ENCODE measurements around the gene GCDH. TPM values are rescaled to one million over a fixed set of nuclear protein-coding genes. Genes with fewer than 3 reads are reported as not detected.

The GCDH gene
- total and polyA plus RNA-seq, 2 donors (not counting 1 experiment from before 2014, with no cell fraction given): 10.3 to 18.0 TPM

GRCh38 chr19:12938779-12939601, 48.0 kb downstream of the GCDH start:
- no peak for TF ChIP-seq EZH2 (IDR thresholded peaks at IDR 0.05; ENCODE audit: low read length, missing control alignments)
- TF ChIP-seq CTCF (conservative IDR thresholded peaks at IDR 0.05 in 1 of 2, IDR thresholded peaks at IDR 0.05 in 1 of 2; ENCODE audit: low read depth in 1 of 2, low read length in 2 of 2): peak in 1 of 2 donors; percentile 24
- Histone ChIP-seq H3K27me3 (ENCODE audit: control insufficient read depth, insufficient read depth, low read length) (no peaks in the 10 kb centered on the region), H3K9ac (ENCODE audit: insufficient read depth, low read length) (peak overlapping the region; percentile 99), H3K4me1 (ENCODE audit: control insufficient read depth, extremely low read depth, insufficient read depth, low read length) (peaks cover 22% of the 10 kb centered on the region), H3K4me3 (replicated peaks in 1 of 4; ENCODE audit: control extremely low read depth in 1 of 4, insufficient read depth in 1 of 4, low read depth in 3 of 4, low read length in 4 of 4) (peak overlapping the region; percentile 94 to 99 (median 98)), H3K4me2 (ENCODE audit: extremely low read depth, insufficient read depth, low read length) (peak overlapping the region; percentile 89), H3K27ac (ENCODE audit: insufficient read depth, low read length) (peak overlapping the region; percentile 95), H4K20me1 (ENCODE audit: control insufficient read depth, extremely low read depth, insufficient read depth, low read length) (peaks cover 2% of the 10 kb centered on the region), H2AFZ (ENCODE audit: low read length) (no peak overlapping the region), H3K79me2 (ENCODE audit: control insufficient read depth, insufficient read depth, low read length) (peaks cover 46% of the 10 kb centered on the region), H3K36me3 (ENCODE audit: control insufficient read depth, insufficient read depth, low read length) (peaks cover 28% of the 10 kb centered on the region), H3K9me3 (ENCODE audit: control insufficient read depth, insufficient read depth, low read depth, low read length) (no peaks in the 10 kb centered on the region)
- DNase-seq (ENCODE audit: low read depth in 2 of 2): peak; percentile 43 to 57

- Histone ChIP-seq H3K9ac (ENCODE audit: insufficient read depth, low read length) (peak overlapping the region; percentile 33), H3K27ac (ENCODE audit: insufficient read depth, low read length) (peak overlapping the region; percentile 29), H4K20me1 (ENCODE audit: control insufficient read depth, extremely low read depth, insufficient read depth, low read length) (peaks cover 2% of the 10 kb centered on the region), H3K4me3 (replicated peaks in 1 of 4; ENCODE audit: control extremely low read depth in 1 of 4, insufficient read depth in 1 of 4, low read depth in 3 of 4, low read length in 4 of 4) (peak overlapping the region; percentile 94 to 99 (median 98)), H3K79me2 (ENCODE audit: control insufficient read depth, insufficient read depth, low read length) (peaks cover 46% of the 10 kb centered on the region), H3K4me2 (ENCODE audit: extremely low read depth, insufficient read depth, low read length) (peak overlapping the region; percentile 89), H3K27me3 (ENCODE audit: control insufficient read depth, insufficient read depth, low read length) (no peaks in the 10 kb centered on the region), H2AFZ (ENCODE audit: low read length) (no peak overlapping the region), H3K9me3 (ENCODE audit: control insufficient read depth, insufficient read depth, low read depth, low read length) (no peaks in the 10 kb centered on the region), H3K36me3 (ENCODE audit: control insufficient read depth, insufficient read depth, low read length) (peaks cover 32% of the 10 kb centered on the region), H3K4me1 (ENCODE audit: control insufficient read depth, extremely low read depth, insufficient read depth, low read length) (peaks cover 22% of the 10 kb centered on the region)
- DNase-seq (ENCODE audit: low read depth in 2 of 2): no peak
- TF ChIP-seq CTCF (conservative IDR thresholded peaks at IDR 0.05 in 1 of 2, IDR thresholded peaks at IDR 0.05 in 1 of 2; ENCODE audit: low read depth in 1 of 2, low read length in 2 of 2) (no peak), EZH2 (IDR thresholded peaks at IDR 0.05; ENCODE audit: low read length, missing control alignments) (no peak)
Measured at GRCh38 chr19:12939975-12940423, 49.0 kb downstream of the GCDH start.

- H3K27ac ChIP-seq (ENCODE audit: insufficient read depth, low read length): peak overlapping the region; percentile 29
- no peak overlapping the region for H3K9ac ChIP-seq (ENCODE audit: insufficient read depth, low read length)
- H3K4me3 ChIP-seq (replicated peaks in 1 of 4; ENCODE audit: control extremely low read depth in 1 of 4, insufficient read depth in 1 of 4, low read depth in 3 of 4, low read length in 4 of 4): peak overlapping the region in 3 of 4 experiments; percentile 94 to 99 (median 98)
- TF ChIP-seq EZH2 (IDR thresholded peaks at IDR 0.05; ENCODE audit: low read length, missing control alignments) (no peak), CTCF (conservative IDR thresholded peaks at IDR 0.05 in 1 of 2, IDR thresholded peaks at IDR 0.05 in 1 of 2; ENCODE audit: low read depth in 1 of 2, low read length in 2 of 2) (no peak)
- no peak for DNase-seq (ENCODE audit: low read depth in 2 of 2)
- peak overlapping the region; percentile 89 for H3K4me2 ChIP-seq (ENCODE audit: extremely low read depth, insufficient read depth, low read length)
- peaks cover 32% of the 10 kb centered on the region for H3K36me3 ChIP-seq (ENCODE audit: control insufficient read depth, insufficient read depth, low read length)
- H3K27me3 ChIP-seq (ENCODE audit: control insufficient read depth, insufficient read depth, low read length): no peaks in the 10 kb centered on the region
- no peaks in the 10 kb centered on the region for H3K9me3 ChIP-seq (ENCODE audit: control insufficient read depth, insufficient read depth, low read depth, low read length)
- H3K4me1 ChIP-seq (ENCODE audit: control insufficient read depth, extremely low read depth, insufficient read depth, low read length): peaks cover 22% of the 10 kb centered on the region
- H4K20me1 ChIP-seq (ENCODE audit: control insufficient read depth, extremely low read depth, insufficient read depth, low read length): peaks cover 2% of the 10 kb centered on the region
- H3K79me2 ChIP-seq (ENCODE audit: control insufficient read depth, insufficient read depth, low read length): peaks cover 46% of the 10 kb centered on the region
- H2AFZ ChIP-seq (ENCODE audit: low read length): no peak overlapping the region
Measured at GRCh38 chr19:12940897-12941296, 49.9 kb downstream of the GCDH start.
